RCC 7860 (cell line): ENCODE results near the gene RNF225.
"Not testable (repeated sequence)": the region's sequence is repeated elsewhere in the genome, so short reads cannot be mapped to it uniquely, and the experiment has no call there.

Experiments used
- DNase-seq: peaks from one replicate; pipeline ENCODE4 v3.0.0-alpha.2; 2015; ENCODE audit warnings: low spot score
- FAIRE-seq: peaks from 2 replicates; lab custom pipeline; 2012; peaks lifted over from hg19 to GRCh38; lab: Jason Lieb, UNC

Gene RNF225

DNA sequence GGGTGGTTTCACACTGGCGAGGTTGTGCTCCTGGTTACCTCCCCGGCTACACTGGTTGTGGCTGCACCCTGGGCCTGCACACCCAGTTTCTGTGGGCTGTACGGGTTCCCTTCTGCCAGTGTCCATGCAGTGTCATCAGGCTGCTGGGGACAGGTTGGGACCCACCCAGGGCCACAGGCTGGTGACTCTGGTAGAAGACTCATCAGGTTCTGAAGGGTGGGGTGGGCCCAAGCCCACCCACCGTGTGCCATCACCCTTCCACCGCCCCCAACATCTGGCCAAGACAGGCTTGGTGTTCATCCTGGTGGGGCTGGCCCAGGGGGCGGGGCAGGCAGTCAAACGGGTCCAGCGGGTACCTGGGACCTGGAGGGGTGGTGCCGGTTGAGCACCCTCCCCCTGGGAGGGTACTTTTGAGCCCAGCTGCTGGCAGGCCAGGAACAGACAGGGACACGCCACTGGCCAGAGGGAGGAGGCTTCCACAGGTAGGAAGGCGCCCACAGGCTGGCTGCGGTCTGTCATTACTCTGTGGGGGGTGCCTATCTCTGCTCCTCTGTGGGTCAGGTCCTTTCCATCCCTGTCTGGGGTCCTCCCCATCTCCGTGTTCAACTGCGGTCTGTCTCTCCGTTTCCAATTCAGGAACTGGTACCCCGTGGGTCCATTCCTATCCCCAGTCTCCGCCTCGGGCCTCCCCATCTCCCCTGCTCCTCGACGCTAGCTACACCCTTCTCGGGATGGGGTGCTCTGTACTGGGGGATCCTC is at the start of gene RNF225:
RNF225 (plus strand) TSS at position 437 of the 759 bp plus-strand sequence. CDS start 434 bp downstream, outside the sequence.
- FAIRE-seq (no peak), DNase-seq (peak; percentile 18)

DNA sequence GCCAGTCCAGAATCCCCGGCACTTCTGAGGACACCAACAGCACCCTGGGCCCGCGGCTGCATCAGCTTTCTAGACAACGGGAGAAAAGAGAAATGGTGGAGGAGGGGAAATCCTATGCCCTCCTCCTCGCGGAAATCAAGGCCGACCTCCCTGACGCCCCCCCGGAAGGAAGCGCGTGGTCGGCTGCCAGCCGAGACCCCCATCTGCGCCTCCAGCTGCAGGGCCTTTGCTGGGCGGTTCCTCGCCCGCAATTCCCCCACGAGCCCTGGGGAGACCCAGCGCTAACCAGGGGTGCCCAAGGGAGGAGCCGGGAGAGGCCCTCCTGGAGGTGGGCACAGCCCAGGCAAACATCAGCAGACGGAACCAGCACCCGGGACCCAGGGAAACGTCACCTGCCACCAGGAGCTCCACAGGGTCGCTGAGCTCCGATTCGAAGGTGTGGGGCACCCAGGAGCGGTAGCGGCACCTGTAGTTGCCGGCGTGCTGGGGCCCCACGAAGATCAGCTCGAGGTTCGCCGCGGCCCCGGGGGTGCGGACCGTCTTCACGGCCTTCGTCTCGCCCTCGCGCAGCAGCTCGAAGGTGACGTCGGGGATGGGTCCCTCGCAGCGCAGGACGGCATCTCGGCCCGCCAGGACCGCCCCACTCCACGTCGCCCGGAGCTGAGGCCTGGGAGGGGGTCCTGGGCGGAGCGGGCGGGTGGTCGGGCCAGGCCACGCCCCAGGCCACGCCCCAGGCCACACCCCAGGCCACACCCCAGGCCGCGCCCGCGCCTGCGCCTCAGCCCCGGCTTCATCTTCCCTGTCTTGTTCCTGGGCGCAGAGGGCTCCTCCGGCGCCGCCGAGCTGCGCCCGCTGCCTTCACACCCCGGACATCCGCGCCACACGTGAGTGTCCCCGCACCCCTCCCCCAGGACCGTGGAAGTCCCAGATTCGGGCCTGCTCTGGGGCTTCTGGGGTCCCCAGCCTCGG is 48.2 kb upstream of the RNF225 start:
- DNase-seq: no peak
- no peak for FAIRE-seq

DNA sequence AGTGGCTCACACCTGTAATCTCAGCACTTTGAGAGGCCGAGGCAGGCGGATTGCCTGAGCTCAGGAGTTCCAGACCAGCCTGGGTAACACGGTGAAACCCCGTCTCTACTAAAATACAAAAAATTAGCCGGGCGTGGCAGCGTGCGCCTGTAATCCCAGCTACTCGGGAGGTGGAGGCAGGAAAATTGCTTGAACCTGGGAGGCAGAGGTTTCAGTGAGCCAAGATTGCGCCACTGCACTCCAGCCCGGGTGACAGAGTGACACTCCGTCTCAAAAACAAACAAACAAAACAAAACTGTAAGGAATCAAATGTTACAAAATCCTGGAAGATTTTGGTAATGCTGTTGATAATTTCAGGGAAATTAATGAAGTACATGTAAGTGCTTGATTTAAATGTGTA is 47.4 kb upstream of the RNF225 start:
- not testable (repeated sequence) for DNase-seq, FAIRE-seq

DNA sequence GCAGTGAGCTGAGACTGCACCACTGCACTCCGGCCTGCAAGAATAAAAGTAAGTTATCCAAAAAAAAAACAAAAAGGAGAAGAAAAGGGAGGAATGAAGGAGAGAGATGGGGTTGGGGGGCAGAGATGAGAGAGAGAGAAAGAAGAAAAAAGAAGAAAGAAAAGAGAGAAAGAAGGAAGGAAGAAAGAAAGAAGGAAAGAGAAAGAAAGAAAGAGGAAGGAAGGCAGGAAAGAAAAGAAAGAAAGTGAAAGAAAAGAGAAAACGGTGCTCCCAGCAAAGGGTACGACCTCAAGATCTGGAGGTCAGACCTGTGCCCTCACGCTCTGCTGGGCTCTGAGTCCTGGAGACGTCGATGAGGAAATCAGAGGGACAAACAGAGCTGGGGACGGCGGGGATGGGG is 45.9 kb upstream of the RNF225 start:
- FAIRE-seq (no peak), DNase-seq (no peak)

DNA sequence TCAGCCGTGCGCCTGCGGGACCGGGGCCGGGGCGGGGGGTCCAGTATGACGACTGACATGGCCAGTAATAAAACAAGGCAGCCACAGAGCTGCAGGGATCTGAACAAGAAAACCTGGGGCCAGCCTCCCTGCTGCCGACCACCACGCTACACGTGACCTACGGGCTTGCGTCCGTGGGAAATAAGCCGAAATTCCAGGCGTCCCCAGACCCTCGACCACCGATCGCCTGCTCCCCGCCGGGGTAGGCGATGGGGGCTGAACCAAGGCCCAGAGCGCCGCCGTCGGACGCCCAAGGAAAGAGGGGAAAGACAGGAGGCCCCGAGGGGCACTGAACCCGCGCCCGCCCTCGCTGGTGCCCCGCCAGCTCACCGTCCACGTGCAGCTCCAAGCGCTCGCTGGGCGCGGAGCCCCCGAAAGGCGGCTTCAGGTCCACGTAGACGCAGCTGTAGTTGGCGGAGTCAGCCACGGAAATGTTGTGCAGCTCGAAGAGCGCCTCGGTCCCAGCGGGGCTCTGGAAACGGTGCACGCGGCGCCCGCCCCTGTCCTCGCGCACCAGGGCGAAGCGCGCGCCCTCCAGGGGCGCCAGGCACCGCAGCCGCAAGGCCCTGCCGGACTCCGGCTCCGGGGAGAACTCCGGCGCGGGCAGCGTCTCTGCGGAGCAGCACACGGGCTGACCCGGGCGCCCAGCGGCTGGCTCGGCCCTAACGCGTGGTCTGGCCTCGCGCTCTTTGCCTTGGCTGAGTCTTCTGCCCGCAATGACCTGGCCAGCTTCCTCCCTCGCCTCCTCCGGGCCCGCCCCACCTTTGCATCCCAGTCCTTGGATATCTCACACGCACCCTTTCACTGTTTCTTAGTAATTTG is 45.2 kb upstream of the RNF225 start:
- no peak for FAIRE-seq
- no peak for DNase-seq

DNA sequence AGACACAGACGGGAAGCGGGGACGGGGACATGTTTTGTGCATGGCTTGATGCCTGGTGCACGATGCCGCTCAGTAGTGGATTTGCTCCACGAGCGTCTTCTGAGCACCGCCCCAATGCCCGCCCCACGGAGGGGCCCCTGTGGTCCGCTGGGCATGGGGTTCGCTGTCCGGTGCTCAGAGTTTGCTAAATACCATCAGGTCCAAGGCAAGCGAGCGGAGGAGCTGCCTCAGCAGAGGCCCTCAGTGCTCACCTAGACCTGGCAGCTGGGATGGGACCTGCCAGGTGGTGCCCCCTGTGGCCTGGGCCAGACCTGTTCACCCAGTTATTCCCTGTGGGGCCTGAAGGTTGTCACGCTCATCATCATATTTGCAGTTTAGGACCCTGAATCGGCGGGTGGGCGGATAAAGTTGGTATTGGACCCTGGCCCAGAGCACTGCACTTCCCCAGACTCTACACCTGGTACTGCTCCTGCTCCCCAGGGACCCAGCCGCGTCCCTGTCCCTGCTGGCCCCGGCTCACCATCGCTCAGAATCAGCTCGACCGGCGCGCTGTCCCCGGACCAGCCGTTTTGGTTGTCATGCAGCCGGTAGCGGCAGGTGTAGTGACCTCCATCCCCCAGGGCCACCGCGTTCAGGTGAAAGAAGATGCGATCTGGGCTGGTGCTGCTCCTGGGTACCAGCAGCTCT is 44.4 kb upstream of the RNF225 start:
- DNase-seq (no peak), FAIRE-seq (no peak)

DNA sequence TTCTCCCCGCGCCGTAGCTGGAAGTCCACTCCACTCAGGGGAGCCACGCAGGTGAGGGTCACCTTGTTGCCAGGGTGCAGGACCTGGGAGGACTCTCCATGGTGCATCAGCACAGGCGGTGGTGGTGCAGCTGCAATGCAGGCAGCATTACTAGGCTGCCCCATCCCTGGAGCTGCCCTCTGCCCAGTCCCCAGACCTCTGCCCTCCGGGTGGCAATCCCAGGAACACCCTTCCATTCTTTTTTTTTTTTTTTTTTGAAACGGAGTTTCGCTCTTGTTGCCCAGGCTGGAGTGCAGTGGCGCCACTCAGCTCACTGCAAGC is 43.9 kb upstream of the RNF225 start:
- FAIRE-seq (no peak), DNase-seq (no peak)

DNA sequence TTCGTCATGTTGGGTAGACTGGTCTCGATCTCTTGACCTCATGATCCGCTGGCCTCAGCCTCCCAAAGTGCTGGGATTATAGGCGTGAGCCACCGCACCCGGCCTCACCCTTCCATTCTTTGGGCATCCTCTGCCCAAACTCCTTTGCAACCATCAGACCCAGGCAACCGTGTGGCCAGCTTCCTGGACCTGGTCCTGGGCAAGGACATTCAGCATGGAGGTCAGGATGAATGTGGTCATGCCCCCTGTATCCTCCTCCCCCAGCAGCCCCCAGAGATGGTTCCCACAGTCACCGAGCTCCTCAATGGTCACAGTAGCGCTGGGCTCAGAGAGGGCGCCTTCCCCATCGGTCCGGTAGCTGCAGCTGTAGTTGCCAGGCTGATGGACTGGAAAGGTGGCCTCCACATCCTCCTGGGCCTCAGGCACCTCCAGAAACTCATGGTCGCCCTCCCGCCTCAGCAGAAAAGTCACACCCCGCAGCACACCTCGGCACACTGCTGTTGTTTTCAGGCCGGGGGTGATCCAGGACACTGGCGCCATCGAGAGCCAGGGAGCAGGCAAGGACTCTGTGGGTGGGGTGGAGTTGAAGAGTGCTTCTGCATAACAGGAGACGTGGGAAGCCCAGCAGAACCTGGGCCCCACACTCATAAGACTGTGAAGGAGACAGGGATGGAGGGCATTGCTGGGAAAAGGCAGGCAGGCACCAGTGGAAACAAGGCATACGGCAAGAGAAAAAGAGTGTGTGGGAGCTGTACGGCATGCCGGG is 43.3 kb upstream of the RNF225 start:
- no peak for DNase-seq
- FAIRE-seq: no peak

DNA sequence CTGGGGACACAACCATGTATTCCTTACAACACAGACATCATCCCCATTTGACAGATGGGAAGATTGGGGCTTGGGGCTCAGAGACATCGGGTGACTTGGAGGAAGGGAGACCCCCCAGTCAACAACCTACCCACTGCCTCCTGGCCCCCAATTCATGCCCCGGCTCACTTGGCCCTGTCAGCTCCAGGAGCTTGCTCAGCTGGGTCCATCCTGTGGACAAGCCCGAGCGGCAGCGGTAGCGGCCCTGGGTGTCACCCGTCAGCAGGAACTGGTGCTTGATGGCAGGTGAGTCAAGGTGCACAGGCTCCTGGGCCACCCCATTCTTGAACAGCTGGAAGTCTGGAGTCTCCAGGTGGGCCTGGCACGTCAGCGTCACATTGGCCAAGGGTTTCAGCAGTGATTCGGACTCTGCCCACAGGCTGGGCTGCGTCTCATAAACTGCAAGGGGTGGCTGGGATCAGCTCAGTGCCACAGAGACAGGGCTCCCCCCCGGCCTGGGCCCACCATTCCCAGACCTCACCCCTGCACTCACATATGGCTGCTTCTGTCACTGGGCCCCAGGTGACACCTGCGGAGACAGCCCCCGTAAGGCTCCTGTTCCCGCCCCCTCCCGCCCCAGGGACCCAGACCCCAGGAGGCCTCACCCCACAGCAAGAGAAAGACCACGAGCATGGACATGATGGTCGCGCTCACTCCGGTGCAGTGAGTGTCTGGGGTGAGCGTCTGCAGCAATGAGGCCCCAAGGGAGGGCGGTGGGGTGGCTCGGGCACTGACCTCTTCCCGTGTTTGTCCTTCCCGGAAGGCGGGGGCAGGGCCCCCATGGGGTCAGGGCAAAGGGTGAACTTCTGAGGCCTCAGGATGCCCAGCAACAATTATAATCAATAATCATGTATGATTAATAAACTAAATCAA is 42.4 kb upstream of the RNF225 start, which contains the start of gene A1BG:
A1BG (minus strand) TSS at position 733 of the 912 bp plus-strand sequence; CDS start at position 678, 55 bp downstream.
- FAIRE-seq (no peak), DNase-seq (no peak)

DNA sequence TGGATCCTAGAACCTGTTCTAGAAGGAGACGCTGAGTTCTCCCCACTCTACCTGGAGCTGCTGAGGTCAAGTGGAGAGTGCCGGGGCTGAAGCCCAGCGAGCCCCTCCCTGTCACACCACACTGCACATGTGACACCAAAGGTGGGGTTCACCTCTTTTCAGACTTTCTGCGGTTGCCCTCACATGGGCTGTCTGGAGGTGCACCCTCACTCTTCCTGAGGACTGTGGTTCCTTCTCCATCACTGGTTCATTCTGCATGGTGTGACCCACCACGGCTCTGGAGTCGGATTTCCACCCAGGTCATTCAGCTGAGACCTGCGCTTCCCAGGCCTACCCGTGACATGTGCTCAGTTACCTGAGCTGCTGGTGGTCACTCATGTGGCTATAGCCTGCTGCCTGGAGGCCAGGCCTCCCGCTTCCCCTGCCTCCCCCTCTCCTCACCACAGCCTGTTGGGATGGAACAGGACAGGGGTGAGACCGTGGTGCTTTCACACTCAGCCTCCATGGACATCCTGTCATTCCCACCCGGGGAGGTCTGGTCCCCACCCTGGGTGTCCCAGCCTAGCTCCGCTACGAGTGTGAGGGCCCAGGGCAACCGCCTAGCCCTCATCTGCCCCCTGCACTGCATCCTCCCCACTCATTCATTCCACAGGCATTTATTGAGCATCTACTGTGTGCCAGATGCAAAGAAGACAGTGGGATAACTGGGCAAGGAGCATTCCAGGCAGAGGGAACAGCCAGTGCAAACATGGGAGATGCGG is 41.6 kb upstream of the RNF225 start:
- DNase-seq: no peak
- no peak for FAIRE-seq

DNA sequence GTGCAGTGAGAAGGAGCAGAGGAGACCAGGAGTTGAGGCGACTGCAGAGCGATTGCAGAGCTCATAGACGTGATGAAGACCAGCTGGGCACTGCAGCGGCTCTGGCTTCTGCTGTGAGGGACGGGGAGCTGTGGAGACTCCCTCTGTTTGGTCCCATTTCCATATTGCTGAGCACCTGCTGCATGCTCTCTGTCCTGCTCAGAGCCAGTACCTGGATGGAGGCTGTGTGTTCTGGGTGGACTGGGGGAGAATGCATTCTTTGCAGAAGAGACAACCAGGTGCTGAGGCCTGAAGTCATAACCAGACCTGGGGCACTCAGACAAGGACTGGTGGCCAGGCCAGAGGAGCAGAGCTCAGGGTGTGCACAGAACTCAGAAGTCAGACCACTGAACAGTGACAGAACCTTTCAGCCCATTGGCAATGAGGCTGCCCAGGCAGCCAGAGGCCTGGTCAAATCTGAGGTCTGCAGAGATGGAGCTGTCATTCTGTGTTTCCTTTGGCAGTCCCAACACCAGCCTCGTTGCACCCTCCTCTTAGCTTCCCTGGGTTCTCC is 40.9 kb upstream of the RNF225 start:
- no peak for DNase-seq

DNA sequence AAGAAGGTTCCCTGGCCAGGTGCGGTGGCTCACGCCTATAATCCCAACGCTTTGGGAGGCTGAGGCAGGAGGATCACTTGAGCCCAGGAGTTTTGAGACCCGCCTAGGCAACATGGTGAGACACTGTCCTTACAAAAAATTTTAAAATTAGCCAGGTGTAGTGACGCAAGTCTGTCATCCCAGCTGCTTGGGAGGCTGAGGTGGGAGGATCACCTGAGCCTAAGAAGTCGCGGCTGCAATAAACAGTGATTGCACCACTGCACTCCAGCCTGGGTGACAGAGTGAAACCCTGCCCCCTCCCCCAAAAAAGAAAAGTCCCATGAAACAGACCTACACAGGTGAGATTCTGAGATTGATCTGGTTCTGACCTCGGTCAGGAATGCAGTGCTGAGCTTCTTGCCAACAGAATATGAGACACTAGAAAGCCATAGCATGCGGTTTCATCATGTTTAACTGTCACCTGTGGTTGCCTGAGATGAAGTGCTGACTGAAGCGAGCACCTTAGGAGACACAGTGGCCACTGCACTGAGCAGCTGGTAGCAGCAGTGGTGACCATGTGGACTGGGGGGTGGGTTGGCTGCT is 40.1 kb upstream of the RNF225 start:
- FAIRE-seq (no peak), DNase-seq (no peak)

More for the DNA sequence above, 40.9 kb upstream of the RNF225 start:
- FAIRE-seq: no peak

DNA sequence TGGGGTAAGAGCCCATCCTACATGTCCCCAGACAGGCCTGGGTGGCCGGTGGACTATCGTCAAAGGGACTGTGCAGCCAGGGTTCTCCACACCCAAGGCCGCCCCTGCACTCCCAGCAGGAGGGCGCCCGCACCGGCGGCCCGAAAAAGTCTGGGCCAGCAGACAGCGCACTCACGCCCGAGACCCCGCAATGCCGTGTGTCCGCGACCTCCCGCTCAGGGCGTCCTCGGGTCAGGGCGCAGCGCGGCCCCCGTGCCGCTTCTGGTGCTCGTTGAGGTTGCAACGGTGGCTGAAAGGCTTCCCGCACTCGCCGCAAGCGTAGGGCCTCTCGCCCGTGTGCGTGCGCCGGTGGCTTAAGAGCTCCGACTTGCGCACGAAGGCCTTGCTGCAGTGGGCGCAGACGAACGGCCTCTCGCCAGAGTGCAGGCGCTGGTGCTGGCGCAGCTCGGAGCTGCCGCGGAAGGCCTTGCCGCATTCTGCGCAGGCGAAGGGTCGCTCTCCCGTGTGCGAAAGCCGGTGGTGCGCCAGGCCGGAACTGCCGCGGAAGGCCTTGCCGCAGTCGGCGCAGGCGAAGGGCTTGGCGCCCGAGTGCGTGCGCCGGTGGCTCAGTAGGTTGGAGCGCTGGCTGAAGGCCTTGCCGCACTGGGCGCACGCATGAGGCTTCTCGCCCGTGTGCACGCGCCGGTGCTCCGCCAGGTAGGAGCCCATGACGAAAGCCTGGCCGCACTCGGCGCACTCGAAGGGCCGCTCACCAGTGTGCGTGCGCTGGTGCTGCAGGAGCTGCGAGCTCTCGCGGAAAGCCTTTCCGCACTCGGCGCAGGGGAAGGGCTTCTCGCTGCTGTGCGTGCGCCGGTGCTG is 39.3 kb upstream of the RNF225 start:
- no peak for DNase-seq
- FAIRE-seq: no peak

DNA sequence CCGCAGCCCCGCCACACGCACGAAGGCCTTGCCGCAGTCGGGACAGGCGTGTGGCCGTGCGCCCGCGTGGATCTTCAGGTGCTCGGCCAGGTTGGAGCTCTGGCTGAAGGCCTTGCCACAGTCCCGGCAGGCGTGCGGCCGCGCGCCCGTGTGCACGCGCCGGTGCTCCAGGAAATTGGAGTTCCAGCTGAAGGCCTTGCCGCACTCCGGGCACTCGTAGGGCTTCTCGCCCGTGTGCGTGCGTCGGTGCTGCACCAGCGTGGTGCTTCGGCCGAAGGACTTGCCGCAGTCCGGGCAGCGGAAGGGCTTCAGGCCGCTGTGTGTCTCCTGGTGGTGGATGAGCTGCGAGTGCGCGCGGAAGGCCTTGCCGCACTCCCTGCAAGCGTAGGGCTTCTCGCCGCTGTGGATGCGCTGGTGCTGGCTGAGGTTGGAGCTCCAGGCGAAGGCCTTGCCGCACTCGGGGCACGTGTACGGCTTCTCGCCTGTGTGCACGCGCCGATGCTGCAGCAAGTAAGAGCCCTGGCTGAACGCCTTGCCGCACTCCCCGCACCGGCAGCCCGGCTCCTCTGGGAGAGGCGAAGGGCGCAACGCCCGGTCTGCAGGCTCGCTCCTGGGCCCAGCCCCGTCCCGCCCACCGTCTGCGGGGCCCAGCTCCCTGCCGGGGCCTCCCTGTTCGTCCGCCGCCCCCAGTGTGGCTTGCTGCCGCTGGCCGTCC is 38.5 kb upstream of the RNF225 start:
- FAIRE-seq: no peak
- no peak for DNase-seq

DNA sequence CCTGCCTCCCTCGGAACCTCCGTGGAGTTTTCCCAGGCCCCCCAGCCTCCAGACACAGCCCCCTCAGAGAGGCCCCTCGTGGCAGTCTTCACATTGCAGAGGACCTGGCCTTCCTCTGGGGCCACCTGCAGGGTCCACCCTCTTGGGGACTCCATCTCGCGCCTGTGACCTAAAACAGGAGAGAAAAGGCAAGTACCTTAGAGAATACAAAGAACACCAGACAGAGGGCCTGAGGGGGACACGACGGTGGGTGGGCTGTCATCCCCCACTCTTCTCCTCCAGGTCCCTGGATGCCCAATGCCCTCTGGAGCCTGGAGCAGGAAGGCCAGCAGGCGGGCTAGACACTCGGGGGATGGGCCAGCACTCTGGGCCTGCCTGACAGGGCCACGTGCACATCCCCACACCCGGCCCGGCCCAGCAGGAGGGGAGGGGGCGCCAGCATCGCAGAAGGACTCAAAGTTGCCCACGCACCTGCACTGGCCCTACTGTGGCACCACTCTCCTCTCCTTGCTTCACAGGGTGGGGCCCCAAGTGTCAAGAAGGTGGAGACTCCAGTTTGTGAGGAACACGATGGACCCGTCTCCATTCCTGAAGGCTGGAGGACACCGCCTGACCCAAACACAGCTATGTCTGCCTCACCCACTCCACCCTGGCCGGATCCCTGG is 37.8 kb upstream of the RNF225 start:
- DNase-seq: no peak
- FAIRE-seq: no peak
